Liver (tissue), 9 donors: ENCODE data around the gene CRACR2A. TPM values are rescaled to one million over a fixed set of nuclear protein-coding genes. Genes with fewer than 3 reads are reported as not detected.

Experiments used
- DNase-seq: peaks from one replicate; pipeline ENCODE4 v3.0.0-alpha.2; 2017; ENCODE audit warnings: low spot score
- H3K27ac ChIP-seq, 2 donors: one replicate each; pipeline ENCODE4 v1.7.0; 2013; ENCODE audit warnings: inconsistent platforms in 2 of 2, low read length in 2 of 2, control low read depth in 1 of 2, low read depth in 1 of 2, mild to moderate bottlenecking in 1 of 2
- H3K27me3 ChIP-seq, 4 donors: one replicate each; pipeline versions ENCODE4 v1.6.1 to v1.7.0; 2013; ENCODE audit warnings: low read length in 3 of 4, inconsistent platforms in 1 of 4, mild to moderate bottlenecking in 1 of 4, moderate library complexity in 1 of 4; ENCODE audit not compliant: control insufficient read depth in 4 of 4, insufficient read depth in 4 of 4
- H3K36me3 ChIP-seq, 4 donors: one replicate each; pipeline versions ENCODE4 v1.6.1 to v1.7.0; 2013; ENCODE audit warnings: low read length in 3 of 4, mild to moderate bottlenecking in 3 of 4, low read depth in 1 of 4, moderate library complexity in 1 of 4; ENCODE audit not compliant: control insufficient read depth in 4 of 4, insufficient read depth in 3 of 4
- H3K4me1 ChIP-seq, 4 donors: one replicate each; pipeline versions ENCODE4 v1.6.1 to v1.7.0; 2013; ENCODE audit warnings: low read length in 3 of 4, mild to moderate bottlenecking in 3 of 4, moderate library complexity in 1 of 4; ENCODE audit not compliant: control insufficient read depth in 4 of 4, insufficient read depth in 4 of 4
- H3K4me3 ChIP-seq, 3 donors: one replicate each; pipeline versions ENCODE4 v1.6.1 to v1.7.0; 2013; ENCODE audit warnings: low read length in 3 of 3, control low read depth in 1 of 3, low read depth in 1 of 3, mild to moderate bottlenecking in 1 of 3
- H3K9ac ChIP-seq, 2 donors: one replicate each; pipeline ENCODE4 v1.7.0; 2013; ENCODE audit warnings: low read length in 2 of 2, mild to moderate bottlenecking in 2 of 2, moderate library complexity in 2 of 2, control low read depth in 1 of 2, low read depth in 1 of 2
- H3K9me3 ChIP-seq, 4 donors: one replicate each; pipeline versions ENCODE4 v1.6.1 to v1.7.0; 2013; ENCODE audit warnings: low read length in 3 of 4; ENCODE audit not compliant: control insufficient read depth in 4 of 4
- ATF3 ChIP-seq: IDR thresholded peaks from 2 replicates; pipeline ENCODE4 v1.6.1; 2016; ENCODE audit warnings: antibody characterized with exemption
- FOXA1 ChIP-seq: IDR thresholded peaks from 2 replicates; pipeline ENCODE4 v1.6.1; 2016; ENCODE audit warnings: antibody characterized with exemption
- FOXA2 ChIP-seq: IDR thresholded peaks from 2 replicates; pipeline ENCODE4 v1.6.1; 2016; ENCODE audit warnings: antibody characterized with exemption
- GABPA ChIP-seq, 2 donors: IDR thresholded peaks in 1 of 2; conservative IDR thresholded peaks in 1 of 2; 2 replicates each; pipeline ENCODE4 v1.6.1; 2016; ENCODE audit warnings: antibody characterized with exemption in 2 of 2, mild to moderate bottlenecking in 1 of 2, moderate library complexity in 1 of 2
- HNF4A ChIP-seq, 2 donors: conservative IDR thresholded peaks; 2 replicates each; pipeline ENCODE4 v1.6.1; 2016; ENCODE audit warnings: antibody characterized with exemption in 2 of 2, mild to moderate bottlenecking in 2 of 2
- HNF4G ChIP-seq: IDR thresholded peaks from 2 replicates; pipeline ENCODE4 v1.6.1; 2016; ENCODE audit warnings: antibody characterized with exemption
- MAX ChIP-seq: IDR thresholded peaks from 2 replicates; pipeline ENCODE4 v1.6.1; 2016; ENCODE audit warnings: antibody characterized with exemption
- NR2F2 ChIP-seq: IDR thresholded peaks from 2 replicates; pipeline ENCODE4 v1.6.1; 2016; ENCODE audit warnings: antibody characterized with exemption
- RAD21 ChIP-seq, 2 donors: IDR thresholded peaks; 2 replicates each; pipeline ENCODE4 v1.6.1; 2016; ENCODE audit warnings: antibody characterized with exemption in 2 of 2, mild to moderate bottlenecking in 2 of 2
- RXRA ChIP-seq, 2 donors: IDR thresholded peaks; 2 replicates each; pipeline ENCODE4 v1.6.1; 2017 to 2018; ENCODE audit warnings: antibody characterized with exemption in 2 of 2, mild to moderate bottlenecking in 1 of 2
- SP1 ChIP-seq: IDR thresholded peaks from 2 replicates; pipeline ENCODE4 v1.6.1; 2018; ENCODE audit warnings: antibody characterized with exemption, mild to moderate bottlenecking
- TAF1 ChIP-seq: conservative IDR thresholded peaks from 2 replicates; pipeline ENCODE4 v1.6.1; 2016; ENCODE audit warnings: antibody characterized with exemption, mild to moderate bottlenecking
- ZBTB33 ChIP-seq: IDR thresholded peaks from 2 replicates; pipeline ENCODE4 v1.6.1; 2016; ENCODE audit warnings: antibody characterized with exemption
- WGBS: extraction: QIAGEN DNeasy Blood & Tissue Kit; methylation state at CpG from one replicate; pipeline ENCODE4 v1.1.7; 2013; 5-methylcytosine and 5-hydroxymethylcytosine counted together
- polyA plus RNA-seq, 2 donors: library from polyadenylated mRNA; stranded (reverse) in 1 of 2; unstranded in 1 of 2; fragments of 200-250 nt in 1 of 2; fragments of >200 nt in 1 of 2; fragmentation: Nextera tagmentation in 1 of 2; extraction: Ambion mirVana in 1 of 2; gene quantifications; one replicate each; pipeline versions ENCODE4 v1.2.1 to v1.2.3, GENCODE V29; 2013 to 2015
- total RNA-seq, 2 donors: library from RNA; depleted of rRNA; stranded (reverse); fragments of >200 nt; gene quantifications; one replicate each; pipeline ENCODE4 v1.2.3, GENCODE V29; 2014
- TF ChIP-seq, protein P1 (sequence below): IDR thresholded peaks from 2 replicates; pipeline ENCODE4 v1.6.1; 2016; ENCODE audit warnings: antibody characterized with exemption, mild to moderate bottlenecking
- donor health status: healthy.
- donor health status: healthy.
- donor health status: healthy.
- donor health status: healthy.
- donor health status: healthy.

CRACR2A gene
- total and polyA plus RNA-seq, 4 donors: 0.33 to 4.2 (median 1.4) TPM

- TF ChIP-seq ZBTB33 (no peak), HNF4G (no peak), RAD21 (IDR thresholded peaks at IDR 0.05) (no peak)
Observed at GRCh38 chr12:3700861-3701260, 52.0 kb downstream of the CRACR2A start (continued).

- TF ChIP-seq HNF4G (no peak), FOXA2 (no peak), MAX (no peak), HNF4A (conservative IDR thresholded peaks at IDR 0.05) (no peak), NR2F2 (no peak), RXRA (IDR thresholded peaks at IDR 0.05) (no peak), ATF3 (no peak), ZBTB33 (no peak), TAF1 (no peak), FOXA1 (no peak), SP1 (no peak), GABPA (IDR thresholded peaks at IDR 0.05 in 1 of 2, conservative IDR thresholded peaks at IDR 0.05 in 1 of 2) (no peak), RAD21 (IDR thresholded peaks at IDR 0.05) (no peak)
- TF ChIP-seq, protein P1, sequence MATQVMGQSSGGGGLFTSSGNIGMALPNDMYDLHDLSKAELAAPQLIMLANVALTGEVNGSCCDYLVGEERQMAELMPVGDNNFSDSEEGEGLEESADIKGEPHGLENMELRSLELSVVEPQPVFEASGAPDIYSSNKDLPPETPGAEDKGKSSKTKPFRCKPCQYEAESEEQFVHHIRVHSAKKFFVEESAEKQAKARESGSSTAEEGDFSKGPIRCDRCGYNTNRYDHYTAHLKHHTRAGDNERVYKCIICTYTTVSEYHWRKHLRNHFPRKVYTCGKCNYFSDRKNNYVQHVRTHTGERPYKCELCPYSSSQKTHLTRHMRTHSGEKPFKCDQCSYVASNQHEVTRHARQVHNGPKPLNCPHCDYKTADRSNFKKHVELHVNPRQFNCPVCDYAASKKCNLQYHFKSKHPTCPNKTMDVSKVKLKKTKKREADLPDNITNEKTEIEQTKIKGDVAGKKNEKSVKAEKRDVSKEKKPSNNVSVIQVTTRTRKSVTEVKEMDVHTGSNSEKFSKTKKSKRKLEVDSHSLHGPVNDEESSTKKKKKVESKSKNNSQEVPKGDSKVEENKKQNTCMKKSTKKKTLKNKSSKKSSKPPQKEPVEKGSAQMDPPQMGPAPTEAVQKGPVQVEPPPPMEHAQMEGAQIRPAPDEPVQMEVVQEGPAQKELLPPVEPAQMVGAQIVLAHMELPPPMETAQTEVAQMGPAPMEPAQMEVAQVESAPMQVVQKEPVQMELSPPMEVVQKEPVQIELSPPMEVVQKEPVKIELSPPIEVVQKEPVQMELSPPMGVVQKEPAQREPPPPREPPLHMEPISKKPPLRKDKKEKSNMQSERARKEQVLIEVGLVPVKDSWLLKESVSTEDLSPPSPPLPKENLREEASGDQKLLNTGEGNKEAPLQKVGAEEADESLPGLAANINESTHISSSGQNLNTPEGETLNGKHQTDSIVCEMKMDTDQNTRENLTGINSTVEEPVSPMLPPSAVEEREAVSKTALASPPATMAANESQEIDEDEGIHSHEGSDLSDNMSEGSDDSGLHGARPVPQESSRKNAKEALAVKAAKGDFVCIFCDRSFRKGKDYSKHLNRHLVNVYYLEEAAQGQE: no peak
- Histone ChIP-seq H3K27ac (no peak overlapping the region), H3K27me3 (no peaks in the 10 kb centered on the region), H3K4me3 (no peak overlapping the region), H3K4me1 (no peaks in the 10 kb centered on the region), H3K9me3 (no peaks in the 10 kb centered on the region), H3K9ac (no peak overlapping the region), H3K36me3 (no peaks in the 10 kb centered on the region)
- no peak for DNase-seq
- WGBS: 84% methylated on average over 7 of the region's 7 CpGs
Observed at GRCh38 chr12:3698218-3698974, 54.5 kb downstream of the CRACR2A start.
